ENCODE results near the gene ADGRG3. TPM values are rescaled to one million over a fixed set of nuclear protein-coding genes. Genes with fewer than 3 reads are reported as not detected.

The ADGRG3 gene, protein sequence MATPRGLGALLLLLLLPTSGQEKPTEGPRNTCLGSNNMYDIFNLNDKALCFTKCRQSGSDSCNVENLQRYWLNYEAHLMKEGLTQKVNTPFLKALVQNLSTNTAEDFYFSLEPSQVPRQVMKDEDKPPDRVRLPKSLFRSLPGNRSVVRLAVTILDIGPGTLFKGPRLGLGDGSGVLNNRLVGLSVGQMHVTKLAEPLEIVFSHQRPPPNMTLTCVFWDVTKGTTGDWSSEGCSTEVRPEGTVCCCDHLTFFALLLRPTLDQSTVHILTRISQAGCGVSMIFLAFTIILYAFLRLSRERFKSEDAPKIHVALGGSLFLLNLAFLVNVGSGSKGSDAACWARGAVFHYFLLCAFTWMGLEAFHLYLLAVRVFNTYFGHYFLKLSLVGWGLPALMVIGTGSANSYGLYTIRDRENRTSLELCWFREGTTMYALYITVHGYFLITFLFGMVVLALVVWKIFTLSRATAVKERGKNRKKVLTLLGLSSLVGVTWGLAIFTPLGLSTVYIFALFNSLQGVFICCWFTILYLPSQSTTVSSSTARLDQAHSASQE
- 0.12 TPM for polyA plus RNA-seq (ENCODE audit: insufficient read length)

DNA sequence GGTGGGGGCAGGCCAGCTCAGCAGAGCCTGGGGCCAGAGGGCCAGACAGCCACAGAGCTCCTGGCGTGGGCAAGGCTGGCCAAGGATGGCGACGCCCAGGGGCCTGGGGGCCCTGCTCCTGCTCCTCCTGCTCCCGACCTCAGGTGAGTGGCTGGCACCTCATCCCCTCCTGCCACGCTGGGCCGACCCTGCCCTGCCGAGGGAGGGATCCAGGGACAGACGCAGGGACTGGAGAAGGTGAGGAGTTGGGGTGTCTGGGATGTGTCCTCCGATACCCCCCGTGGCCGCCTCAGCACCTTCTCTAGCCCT lies at the start of gene ADGRG3:
Gene ADGRG3 (plus strand): TSS at position 44 of the 309 bp plus-strand sequence. CDS start 42 bp downstream, at position 86.
- DNase-seq, result no peak

DNA sequence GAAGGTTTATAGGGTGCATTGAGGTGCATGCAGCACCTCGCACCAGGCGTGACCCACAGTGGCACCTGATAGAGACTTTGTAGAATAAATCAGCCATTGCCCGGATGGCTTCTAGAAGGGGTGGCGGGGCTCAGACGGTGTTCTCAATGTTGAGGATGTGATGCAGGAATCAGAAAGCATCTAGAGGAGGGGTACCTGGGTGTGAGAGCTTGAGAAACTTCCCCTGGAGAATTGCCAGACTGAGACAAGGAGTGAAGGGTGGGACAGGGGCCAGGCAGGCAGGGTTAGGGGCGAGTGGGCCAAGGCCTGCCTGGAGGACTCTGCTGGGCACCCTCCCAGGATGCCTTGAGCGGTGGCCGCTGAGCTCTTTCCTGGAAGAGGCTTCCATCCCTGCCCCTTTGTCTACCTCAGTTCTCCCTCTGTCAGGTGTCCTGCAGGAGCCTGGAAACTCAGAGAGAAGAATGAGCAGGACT lies 48.9 kb upstream of the ADGRG3 start:
- DNase-seq, result no peak

DNA sequence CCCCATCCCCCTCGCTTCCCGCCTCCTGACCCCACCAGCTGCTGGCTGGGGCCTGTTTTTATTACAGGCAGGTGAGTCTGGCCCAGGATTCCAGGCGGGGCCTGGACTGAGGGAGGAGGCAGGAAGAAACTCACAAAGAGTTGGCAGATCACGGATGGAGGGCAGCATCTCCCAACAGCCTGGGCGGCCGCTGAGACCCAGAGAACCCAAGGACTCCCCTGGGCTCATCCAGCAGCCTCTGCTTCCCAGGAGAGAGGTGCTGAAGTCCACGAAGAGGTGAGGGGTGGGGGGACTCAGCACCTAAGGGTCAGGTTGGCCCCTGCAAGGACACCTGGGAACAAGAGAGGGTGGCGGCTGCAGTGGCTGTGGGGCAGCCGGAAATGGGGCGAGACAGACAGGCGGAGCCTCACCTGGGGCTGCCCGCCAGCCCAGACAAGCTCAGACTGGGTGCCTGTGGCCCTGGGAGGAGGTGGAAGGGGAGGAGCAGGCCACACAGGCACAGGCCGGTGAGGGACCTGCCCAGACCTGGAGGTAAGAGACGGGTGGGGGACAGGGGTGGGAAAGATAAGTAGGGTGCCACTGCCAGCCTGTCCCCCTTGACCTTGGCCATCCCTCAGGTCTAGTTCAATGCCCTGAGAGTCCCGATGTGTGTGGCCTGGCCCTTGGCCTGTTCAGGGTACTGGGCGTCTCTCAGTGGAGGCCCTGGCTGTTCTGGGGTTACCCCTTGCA lies 48.3 kb upstream of the ADGRG3 start:
- no peak for DNase-seq

DNA sequence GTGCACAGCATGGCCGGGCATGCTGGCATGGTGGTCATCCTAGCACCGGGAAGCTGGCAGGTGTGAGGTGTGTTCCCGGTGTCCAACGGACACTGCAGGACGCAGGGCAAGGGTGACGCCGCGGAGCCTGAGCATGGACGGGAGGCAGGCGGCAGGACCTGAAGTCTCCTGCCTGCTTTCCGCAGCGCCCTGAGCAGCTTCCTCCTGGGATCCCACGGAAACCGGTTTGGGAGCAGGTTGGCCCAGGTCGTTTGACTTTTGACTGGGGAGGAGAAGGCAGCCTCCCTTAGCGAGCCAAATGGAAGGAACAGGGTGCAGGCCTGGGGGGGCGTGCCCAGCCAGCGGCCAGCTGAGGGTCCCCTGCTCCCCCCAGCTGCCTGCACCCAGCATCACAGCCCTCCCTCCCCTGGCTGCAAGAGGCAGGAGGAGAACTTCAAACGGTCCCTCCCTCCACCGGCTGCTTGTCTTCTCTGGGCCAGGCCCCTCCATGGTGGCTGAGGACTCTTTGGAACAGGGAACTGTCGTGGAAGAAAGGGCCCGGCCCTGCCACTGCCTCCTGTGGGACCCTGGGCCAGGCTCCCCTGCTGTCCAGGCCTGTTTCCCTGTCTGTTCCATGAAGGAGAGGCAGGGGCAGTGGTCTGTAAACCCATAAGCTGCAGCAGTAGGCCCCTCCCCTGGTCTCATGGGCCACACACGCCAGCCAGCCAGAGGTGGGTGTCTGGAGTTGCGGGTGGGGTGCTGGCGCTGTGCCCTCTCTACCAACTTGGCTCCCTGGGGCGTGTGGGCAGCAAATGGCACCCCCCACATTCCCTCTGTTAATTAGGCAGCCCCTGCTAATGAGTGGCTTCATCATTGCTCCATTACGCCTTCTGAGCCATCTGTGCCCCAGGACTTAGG lies 47.5 kb upstream of the ADGRG3 start:
- no peak for DNase-seq

DNA sequence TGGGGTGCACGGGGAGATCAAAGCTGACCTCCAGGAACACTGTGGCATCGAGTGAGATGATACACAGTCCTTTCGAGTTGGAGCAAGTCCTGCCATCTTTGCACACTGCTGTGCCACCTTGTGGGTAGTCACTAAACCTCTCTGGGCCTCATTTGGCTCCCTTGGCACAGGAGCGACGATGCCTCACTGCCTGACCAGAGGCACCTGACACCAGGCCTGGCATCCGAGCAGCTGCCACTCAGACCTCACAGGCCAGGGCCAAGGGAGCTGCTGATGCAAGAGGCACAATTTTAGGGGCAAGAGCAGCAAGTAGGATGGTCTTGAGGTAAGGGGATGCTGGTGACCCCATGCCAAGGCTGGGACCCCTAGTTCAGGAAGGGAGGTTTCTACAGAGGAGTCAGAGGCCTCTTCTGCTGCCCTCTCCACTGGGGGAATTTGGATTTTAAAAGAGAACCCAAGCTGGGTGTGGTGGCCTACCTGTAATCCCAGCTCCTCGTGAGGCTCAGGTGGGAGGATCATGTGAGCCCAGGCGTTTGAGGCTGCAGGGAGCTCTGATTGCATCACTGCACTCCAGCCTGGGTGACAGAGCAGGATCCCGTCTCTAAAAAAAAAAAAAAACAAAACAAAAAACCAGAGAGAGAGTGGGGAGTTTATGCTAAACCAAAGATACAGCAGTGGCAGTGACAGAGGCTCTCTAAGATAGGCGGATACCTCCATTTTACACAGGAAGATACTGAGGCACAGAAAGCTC lies 46.4 kb upstream of the ADGRG3 start:
- DNase-seq, result no peak

DNA sequence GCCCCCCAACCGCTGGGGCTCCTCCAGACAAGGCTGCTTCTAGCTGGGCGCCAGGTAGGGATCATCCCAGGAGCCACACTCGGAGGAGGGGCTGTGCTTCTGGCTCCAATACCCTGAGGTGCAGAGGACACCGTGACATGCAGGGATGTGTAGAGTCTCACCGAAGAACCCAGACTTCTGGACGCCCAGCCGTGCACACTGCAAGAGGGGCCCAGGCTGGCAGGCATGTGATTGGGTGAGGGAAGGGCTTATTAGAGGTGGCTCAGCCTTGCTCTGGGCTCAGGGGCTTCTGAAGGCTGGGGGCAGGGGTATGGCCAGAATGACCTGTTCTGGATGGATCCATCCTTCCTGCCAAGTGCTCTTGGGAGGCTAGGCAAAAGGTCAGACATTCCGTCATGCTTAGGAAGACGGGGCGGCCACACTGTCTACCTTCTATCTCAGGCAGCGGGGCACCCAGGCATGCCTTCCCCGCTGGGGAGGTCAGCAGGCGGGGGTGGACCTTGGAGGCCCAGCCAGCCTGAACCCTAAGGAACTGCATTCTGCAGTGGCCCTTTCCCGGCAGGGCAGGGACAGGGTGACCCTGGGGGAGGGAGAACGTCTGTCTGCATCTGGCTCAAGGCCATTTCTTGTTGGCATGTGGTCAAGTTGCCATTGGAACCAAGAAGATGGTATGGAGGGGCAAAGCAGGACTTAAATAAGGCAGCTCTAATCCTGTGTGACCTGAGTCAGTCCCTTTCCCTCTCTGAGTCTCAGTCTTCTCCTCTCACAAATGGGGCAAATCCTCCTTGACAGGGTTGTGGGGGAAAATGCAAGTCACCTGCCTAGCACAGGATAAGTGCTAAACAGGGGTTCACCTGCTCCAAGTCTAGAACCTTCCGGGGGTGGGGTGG lies 45.5 kb upstream of the ADGRG3 start:
- DNase-seq, result no peak

DNA sequence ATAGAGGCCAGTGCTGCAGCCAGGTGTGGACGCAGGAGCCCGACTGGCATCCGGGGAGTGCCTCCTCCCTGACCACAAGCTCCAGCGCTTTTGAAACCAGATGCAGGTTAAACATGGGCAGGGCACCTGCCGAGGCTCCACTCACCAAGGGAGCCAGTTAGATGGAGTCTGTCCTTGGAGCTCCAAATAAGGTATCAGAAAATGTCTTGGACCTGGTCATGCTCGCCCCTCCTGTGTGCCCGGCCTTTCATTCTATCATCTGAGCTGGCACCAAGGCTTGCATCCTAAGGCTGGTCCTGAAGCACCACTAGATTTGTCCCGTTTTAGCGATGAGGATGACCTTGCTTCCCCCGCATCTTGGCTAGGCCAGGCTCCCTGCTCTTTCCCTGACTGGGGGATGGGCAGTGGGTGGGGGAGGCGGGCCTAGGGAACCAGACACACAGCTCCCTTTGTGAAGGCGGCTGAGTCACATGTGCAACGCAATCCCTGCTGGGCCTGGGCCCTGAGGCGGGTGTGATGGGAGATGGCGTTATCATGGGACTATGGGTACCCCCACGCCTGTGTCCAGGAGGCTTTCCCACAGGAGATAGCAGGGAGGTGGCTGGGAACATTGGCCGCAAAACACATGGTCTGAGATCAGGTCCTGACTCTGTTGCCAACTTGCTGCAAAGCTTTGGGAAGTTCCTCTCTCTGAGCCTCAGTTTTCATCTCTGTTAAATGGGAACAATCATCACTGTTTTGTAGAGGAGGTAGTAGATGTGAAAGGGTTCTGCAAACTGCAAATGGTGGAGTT lies 44.7 kb upstream of the ADGRG3 start:
- DNase-seq, result no peak

DNA sequence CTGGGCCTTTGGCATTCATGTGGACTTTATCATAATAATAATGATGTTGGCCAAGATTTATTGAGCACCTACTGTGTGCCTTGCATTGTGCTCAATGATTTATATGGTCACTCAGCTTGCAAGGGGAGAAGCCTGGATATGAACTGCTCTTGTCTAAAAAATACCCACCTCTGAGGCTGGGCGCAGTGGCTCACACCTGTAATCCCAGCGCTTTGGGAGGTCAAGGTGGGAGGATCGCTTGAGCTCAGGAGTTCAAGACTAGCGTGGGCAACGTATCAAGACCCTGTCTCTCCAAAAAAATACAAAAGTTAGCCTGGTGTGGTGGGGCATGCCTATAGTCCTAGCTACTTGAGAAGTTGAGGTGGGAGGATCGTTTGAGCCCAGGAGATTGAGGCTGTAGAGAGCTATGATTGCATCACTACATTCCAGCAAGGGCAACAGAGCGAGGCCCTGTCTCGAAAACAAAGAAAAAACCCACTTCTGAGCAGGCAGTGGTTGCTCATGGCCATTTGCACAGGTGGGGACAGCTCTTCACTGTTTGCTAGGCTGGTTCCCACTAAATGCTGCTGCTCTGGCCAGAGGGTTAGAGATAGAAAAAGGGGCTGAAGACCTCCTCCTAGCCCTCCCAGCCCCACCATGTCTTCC lies 43.9 kb upstream of the ADGRG3 start:
- DNase-seq, result no peak

DNA sequence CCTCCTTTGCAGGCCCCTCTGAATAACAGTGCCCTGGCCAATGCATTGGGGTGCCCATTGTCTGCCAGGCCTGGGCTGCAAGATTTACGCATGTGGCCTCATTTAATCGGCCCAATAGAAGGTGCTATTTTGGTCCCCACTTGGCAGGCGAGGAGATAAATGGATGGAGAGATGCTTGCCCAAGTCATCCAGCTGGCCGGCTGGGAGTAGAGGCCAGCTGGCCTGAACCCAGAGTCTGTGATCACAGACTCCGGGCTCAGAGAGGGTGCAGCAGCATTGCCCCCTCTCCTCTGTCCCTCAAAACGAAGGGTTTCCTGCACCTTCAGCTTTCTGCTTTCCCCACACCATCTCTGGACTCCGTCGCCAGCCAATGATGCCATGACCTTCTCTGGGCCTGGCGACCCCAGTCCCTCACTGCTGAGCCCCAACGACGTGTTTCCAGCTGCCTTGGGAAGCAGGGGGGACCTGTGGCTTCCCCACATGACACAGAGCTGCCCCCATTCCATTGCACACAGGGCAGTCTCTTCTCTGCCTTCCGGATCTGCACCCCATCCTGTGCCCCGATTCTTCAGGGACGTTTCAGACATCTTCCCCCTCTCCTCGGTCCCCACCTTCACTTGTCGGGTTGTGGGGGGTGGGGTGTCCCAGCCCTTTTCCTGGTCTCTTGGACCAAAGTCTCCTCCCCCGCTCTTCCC lies 43.2 kb upstream of the ADGRG3 start:
- no peak for DNase-seq

DNA sequence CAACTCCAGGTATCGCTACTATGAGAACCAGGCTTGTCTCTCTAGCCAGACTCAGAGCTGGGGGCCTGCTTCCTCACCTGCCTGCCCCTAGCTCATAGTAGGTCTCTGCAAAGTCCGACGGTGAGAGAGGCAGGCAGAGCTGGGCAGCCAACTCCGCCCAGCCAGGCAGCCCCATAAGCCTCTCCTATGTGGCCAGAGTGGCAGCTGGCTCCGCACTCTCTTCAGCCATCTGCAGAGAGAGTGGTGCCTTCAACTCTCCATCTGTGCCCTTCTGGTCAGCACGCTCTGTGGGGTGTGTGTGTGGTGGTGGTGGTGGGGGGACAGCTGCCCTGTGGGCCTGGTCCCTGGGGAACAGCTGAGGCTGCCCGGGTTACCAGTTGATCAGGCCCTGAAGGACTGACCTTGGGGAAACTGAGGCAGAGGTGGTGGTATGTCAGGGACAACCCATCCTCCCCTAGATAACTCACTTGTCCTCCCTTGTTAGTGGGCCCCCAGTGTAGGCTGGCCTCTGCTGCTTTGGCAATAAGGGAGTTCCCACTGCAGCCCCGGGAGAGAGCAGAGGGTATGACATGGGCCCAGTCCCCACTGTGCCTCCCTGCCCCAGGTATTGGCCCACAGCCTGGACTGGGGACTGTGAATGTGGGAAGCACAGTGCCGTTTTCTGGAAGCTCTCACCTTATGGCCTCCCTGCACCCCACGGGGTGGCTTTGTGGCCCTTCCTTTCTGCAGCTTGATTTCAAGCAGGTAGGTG lies 41.5 kb upstream of the ADGRG3 start:
- DNase-seq, result no peak

DNA sequence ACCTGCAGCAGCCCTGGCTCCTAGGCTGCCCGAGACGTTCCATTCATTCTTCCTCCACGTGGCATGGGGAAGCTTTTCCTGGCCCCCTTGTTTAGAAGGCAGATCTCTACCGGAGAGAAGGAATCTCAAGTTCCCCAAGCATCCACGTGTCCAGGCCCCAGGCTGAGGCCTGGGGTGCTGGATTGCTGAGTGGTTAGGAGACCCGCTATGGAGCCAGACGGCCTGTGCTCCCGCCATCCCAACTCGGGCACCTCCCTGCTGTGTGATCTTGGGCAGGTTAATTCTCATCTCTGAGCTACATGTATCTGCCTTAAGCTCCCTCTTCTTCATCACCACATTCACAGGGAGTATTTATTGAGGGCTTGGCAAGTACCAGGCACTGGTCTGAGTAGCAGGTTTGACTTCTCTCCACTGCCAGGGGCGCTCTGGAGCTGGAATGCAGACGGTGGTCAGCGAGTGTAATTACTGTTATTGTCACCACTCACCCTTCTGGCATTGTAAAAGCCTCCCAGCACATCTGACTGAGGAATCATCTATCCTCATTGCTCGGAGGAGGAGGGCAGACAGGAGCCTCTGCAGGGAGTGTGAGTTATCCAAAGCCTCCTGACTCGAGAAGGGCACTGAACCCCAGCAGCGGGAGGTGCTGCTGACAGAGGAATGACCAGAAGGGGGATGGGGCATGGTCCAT lies 40.8 kb upstream of the ADGRG3 start:
- no peak for DNase-seq

DNA sequence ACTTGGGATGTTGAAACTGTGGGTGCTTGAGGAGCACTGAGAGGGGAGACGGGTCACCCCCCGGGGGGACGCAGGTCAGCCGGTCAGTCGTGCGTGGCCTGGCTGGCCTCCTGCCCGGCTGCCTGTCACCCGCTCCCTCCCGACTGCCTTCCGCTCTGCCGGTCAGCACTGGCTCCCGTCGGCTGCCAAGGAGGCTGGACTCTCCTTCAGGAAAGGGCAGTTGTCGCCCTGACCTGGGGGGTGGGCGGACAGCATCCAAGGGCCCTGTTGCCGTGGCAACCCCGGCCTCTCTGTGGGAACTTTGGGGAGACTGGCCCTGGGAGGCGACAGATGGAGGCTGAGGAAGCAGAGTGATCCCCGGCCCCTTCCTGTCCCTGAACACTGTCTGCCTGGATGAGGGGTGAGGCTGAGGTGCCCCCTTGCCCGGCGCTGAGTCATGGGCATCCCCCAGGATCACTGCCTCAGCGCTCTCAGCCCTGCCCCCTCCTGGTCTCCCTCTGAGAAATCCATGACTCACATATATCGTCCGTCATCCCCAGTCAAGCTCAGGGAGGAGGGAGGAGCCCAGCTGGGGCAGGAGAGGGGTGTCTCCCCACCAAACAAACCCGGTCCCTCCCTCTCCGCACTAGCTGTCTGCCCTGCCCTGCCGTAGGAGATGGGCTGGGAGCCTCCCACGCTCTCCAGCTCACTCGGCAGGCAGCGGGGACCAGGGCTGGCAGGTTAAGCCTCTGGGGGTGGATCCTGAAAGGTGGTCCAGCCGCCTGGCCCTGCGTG lies 39.9 kb upstream of the ADGRG3 start, which contains the start of gene ADGRG1:
Gene ADGRG1 (plus strand): TSS at position 623 of the 774 bp plus-strand sequence. CDS start 21,658 bp downstream, outside the sequence.
- DNase-seq, result peak; percentile 73

DNA sequence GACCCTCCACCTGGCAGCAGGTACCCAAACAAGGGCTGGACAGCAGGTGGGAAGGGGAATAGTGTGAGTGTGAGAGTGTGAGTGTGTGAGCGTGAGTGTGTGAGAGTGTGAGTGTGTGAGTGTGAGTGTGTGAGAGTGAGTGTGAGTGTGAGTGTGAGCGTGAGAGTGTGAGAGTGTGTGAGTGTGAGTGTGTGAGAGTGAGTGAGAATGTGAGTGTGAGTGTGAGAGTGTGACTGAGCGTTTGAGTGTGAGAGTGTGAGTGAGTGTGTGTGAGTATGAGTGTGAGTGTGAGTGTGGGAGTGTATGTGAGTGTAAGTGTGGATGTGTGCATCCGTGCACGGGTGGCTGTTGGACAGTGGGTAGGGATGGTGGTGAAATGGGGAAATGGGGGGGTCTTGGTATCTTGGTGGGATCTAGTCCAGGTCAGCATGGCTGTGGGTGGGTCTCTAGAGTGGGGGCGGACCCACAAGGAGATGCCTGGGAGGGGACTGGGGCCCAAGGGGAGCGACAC lies 39.3 kb upstream of the ADGRG3 start:
- DNase-seq, result no peak

DNA sequence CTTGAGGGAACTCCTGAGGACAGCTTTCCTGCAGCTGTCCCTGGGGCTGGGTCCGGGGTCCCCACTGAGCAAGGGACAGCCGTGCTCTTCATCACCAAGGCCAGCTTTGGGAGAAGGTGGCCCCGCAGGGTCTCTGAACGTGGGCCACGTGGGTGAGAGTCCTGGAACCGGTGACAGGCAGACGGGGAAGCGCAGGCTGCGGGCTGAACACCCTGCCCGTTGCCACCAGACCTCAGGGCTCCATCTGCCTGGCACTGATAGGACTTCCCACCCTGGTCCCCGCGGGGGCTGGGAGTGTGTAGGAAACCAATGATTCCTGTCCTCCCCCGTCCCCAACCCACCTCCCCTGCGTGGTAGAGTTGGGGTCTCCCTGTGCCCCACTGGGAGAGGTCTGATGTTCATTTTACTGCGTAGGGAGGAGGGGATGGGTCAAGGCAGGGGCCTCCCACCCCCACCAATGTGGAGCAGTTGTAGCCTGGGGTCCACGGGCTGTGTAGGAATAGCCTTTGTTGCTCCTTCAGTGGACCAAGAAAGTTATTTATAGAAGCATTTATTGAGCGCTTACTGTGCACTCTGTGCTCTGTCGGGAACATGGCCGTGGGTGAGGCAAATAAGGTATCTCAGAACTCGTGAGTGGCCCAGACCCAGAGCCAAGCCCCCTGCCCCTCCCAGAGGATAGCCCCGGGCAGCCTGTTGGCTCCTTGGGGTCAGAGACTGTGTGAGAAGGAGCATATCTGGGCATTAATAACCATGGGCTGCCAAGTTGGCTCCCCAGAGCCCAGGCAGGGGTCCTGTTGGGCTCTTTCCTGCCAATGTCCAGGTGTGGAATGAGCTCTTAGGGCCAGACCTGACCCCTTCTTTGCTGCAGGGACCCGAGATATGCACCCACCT lies 38.3 kb upstream of the ADGRG3 start:
- DNase-seq, result no peak

DNA sequence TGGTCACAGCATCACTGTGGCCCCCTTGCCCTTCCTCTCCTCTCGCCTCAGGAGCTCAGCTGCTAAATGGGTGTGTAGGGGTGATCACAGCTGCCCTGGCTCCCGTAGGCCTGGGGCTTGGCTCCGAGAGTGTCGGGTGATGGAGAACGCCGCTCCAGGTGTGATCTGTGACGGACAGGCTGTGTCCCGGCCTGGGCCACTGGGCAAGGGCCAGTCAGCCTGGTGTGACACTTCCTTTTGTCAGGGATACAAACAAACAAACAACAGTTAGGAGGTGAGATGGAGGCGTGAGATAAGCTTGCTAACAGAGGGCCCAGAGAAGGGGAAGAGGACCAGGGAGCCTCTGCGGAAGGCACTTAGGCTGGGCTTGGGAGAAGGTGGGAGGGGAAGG lies 37.7 kb upstream of the ADGRG3 start:
- DNase-seq, result no peak

Data from hindlimb muscle (tissue), 1 donor.